Endothelial cell of umbilical vein (primary cell): ENCODE measurements around the gene SUCLG2.

Experiments used
- POLR2A ChIP-seq: IDR thresholded peaks from 2 replicates; pipeline ENCODE4 v1.6.1; 2012; ENCODE audit warnings: low read depth, mild to moderate bottlenecking, control low read depth, low read length
- TF ChIP-seq, protein P1 (sequence below), 2 donors: IDR thresholded peaks; 1 replicate in 1 of 2; 2 replicates in 1 of 2; pipeline ENCODE4 v1.5.1; 2011; ENCODE audit warnings: low read length in 2 of 2, mild to moderate bottlenecking in 2 of 2, moderate library complexity in 2 of 2, control low read depth in 1 of 2, inconsistent platforms in 1 of 2, low read depth in 1 of 2; ENCODE audit not compliant: insufficient read depth in 1 of 2; ENCODE audit errors: extremely low read depth in 1 of 2

DNA sequence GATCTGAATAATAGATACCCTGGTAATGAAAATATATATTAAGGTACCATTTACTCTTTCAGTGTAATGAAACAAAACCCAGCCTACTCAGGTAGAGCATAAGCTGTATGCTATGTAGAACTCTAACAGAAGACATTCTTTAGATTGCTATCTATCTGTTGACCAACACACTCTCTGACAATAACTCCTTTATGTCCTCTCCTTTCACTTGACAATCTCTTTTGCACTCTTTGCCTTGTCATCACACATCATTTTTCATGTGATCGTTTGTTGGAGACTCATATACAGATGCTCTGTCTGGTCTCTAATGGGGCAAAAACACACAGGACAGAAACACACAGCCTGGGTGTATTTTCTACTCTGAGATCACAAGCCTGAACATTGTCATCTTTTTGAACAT lies 35.4 kb upstream of the SUCLG2 start:
- TF ChIP-seq POLR2A, result no peak
- TF ChIP-seq, protein P1, sequence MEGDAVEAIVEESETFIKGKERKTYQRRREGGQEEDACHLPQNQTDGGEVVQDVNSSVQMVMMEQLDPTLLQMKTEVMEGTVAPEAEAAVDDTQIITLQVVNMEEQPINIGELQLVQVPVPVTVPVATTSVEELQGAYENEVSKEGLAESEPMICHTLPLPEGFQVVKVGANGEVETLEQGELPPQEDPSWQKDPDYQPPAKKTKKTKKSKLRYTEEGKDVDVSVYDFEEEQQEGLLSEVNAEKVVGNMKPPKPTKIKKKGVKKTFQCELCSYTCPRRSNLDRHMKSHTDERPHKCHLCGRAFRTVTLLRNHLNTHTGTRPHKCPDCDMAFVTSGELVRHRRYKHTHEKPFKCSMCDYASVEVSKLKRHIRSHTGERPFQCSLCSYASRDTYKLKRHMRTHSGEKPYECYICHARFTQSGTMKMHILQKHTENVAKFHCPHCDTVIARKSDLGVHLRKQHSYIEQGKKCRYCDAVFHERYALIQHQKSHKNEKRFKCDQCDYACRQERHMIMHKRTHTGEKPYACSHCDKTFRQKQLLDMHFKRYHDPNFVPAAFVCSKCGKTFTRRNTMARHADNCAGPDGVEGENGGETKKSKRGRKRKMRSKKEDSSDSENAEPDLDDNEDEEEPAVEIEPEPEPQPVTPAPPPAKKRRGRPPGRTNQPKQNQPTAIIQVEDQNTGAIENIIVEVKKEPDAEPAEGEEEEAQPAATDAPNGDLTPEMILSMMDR (IDR thresholded peaks at IDR 0.05; ENCODE audit: extremely low read depth in 1 of 2, insufficient read depth in 1 of 2, low read depth in 1 of 2, low read length in 2 of 2), result no peak
